ENCODE measurements around the gene NAV2.
"Not testable (repeated sequence)": the region's sequence is repeated elsewhere in the genome, so short reads cannot be mapped to it uniquely, and the experiment has no call there.

The NAV2 gene

GRCh38 chr11:19910931-19911330, 198.3 kb downstream of the NAV2 start:
- DNase-seq, result no peak

- DNase-seq, result no peak
Measured at GRCh38 chr11:19912115-19912957, 199.7 kb downstream of the NAV2 start.

GRCh38 chr11:19912958-19913892, 200.6 kb downstream of the NAV2 start:
- no peak for DNase-seq

- DNase-seq, result no peak
Measured at GRCh38 chr11:19913893-19914249, 201.2 kb downstream of the NAV2 start.

GRCh38 chr11:19915808-19916207, 203.2 kb downstream of the NAV2 start:
- no peak for DNase-seq

GRCh38 chr11:19917069-19917468, 204.4 kb downstream of the NAV2 start:
- no peak for DNase-seq

- DNase-seq, result no peak
Measured at GRCh38 chr11:19918302-19919049, 205.8 kb downstream of the NAV2 start.

- no peak for DNase-seq
Measured at GRCh38 chr11:19919050-19919561, 206.5 kb downstream of the NAV2 start.

- no peak for DNase-seq
Measured at GRCh38 chr11:19920982-19921381, 208.3 kb downstream of the NAV2 start.

- no peak for DNase-seq
Measured at GRCh38 chr11:19921976-19922688, 209.5 kb downstream of the NAV2 start.

- no peak for DNase-seq
Measured at GRCh38 chr11:19922689-19923035, 210.0 kb downstream of the NAV2 start.

GRCh38 chr11:19923626-19924025, 211.0 kb downstream of the NAV2 start:
- DNase-seq, result no peak

GRCh38 chr11:19924311-19924710, 211.7 kb downstream of the NAV2 start:
- DNase-seq, result no peak

- no peak for DNase-seq
Measured at GRCh38 chr11:19924716-19925115, 212.1 kb downstream of the NAV2 start.

GRCh38 chr11:19927403-19927802, 214.8 kb downstream of the NAV2 start:
- DNase-seq, result not testable (repeated sequence)

- DNase-seq, result no peak
Measured at GRCh38 chr11:19929147-19929546, 216.5 kb downstream of the NAV2 start.

GRCh38 chr11:19929655-19930054, 217.0 kb downstream of the NAV2 start:
- no peak for DNase-seq

GRCh38 chr11:19931141-19931770, 218.6 kb downstream of the NAV2 start:
- no peak for DNase-seq

GRCh38 chr11:19931771-19932369, 219.2 kb downstream of the NAV2 start:
- no peak for DNase-seq

- DNase-seq, result no peak
Measured at GRCh38 chr11:19933132-19933735, 220.6 kb downstream of the NAV2 start.

Measured in DMS 273 treated with DMSO at 0.1 percent for 48 hours (cell line).